GM12873 (cell line): ENCODE measurements around the gene VWA8.

ENCODE experiments used
- TF ChIP-seq, protein P1 (sequence below): IDR thresholded peaks from 2 replicates; pipeline ENCODE4 v1.5.1; 2012; ENCODE audit warnings: low read depth, mild to moderate bottlenecking, moderate library complexity, low read length, control low read depth; ENCODE audit not compliant: insufficient read depth; ENCODE audit errors: missing control alignments

The VWA8 gene

DNA sequence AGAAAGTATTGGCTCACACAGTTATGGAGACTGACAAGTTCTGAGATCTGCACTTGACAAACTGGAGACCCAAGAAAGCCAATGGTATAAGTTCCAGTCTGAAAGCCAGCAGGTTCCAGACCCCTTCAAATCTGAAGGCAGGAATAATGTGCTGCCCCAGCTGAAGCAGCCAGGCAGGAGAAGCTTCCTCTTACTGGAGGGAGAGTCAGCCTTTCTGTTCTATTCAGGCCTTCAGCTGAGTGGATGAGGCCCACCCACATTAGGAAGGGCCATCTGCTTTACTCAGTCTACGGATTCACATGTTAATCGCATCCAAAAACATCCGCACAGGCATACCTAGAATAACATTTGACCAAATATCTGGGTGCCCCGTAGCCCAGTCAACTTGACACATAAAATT, 8.2 kb upstream of the VWA8 start:
- TF ChIP-seq, protein P1, sequence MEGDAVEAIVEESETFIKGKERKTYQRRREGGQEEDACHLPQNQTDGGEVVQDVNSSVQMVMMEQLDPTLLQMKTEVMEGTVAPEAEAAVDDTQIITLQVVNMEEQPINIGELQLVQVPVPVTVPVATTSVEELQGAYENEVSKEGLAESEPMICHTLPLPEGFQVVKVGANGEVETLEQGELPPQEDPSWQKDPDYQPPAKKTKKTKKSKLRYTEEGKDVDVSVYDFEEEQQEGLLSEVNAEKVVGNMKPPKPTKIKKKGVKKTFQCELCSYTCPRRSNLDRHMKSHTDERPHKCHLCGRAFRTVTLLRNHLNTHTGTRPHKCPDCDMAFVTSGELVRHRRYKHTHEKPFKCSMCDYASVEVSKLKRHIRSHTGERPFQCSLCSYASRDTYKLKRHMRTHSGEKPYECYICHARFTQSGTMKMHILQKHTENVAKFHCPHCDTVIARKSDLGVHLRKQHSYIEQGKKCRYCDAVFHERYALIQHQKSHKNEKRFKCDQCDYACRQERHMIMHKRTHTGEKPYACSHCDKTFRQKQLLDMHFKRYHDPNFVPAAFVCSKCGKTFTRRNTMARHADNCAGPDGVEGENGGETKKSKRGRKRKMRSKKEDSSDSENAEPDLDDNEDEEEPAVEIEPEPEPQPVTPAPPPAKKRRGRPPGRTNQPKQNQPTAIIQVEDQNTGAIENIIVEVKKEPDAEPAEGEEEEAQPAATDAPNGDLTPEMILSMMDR: no peak

DNA sequence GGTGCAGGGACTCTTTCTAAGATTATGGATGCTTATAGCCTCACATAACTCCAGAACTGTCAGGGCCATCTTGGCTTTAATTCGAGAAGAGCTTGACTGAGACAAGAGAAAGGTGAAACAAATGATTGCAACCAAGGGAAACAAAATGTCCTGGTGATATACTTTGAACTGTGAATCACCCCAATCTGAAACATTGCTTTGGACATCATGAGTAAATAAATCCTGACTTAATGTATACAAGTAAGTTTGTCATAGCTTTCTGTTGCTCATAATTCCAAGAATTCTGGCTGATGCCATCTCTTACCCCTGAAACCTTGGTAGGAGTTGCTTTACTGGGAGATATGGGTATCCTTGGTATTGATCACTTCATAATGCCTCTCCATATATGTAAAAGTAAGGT, 5.8 kb upstream of the VWA8 start:
- TF ChIP-seq, protein P1: no peak

DNA sequence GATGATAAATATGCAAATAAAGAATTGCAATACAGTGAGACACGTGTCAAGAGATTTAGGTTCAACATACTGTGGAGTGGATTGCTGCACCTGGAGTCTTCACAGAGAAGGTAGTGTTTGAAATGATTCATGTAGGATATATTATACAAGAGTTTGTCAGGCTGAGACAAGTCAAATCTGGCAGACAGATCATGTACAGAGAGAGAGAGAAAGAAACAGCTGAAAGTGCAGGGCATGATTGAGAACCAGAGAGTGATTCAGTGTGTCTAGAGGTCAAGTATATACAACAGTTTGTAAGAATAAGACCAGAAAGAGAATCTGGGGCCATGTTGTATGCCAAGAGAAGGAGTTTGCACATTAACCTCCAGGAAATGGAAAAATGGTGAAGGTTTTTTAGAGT, 2.1 kb upstream of the VWA8 start:
- TF ChIP-seq, protein P1: no peak

DNA sequence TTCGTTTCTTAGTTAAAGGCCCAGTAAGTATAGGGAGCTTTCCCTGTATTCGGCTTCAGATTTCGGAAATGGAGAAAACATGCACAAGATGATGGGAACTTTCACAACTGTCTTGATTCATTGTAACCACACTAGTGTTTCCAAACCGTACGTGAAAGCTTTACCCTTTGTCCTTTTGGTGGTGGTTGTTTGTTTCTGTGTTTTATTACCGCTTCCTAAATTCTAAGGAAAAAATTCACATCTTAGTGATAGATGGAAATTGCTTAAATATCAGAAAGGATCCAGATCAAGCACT, 504 bp upstream of the VWA8 start:
- TF ChIP-seq, protein P1: no peak

DNA sequence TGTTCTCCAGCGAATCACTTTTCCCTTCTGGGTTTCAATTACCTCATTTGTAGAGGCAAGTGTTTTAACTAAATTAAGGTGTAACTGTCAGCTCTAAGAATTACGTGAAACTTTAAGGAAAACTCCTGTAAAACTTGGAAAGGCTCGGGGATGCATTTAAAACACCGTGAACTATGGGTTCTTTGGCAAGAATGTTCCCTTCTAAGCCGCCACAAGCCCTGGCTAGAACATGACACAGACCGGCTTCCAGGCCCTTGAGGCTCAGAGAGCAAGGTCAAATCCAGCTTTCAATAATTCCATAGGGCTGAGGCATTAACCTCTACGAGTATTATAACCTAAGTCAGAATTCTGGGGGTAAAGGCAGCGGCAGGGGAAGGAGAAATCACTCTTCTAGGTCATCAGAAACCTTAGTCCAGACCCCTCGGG, 685 bp downstream of the VWA8 start:
- TF ChIP-seq, protein P1: no peak

DNA sequence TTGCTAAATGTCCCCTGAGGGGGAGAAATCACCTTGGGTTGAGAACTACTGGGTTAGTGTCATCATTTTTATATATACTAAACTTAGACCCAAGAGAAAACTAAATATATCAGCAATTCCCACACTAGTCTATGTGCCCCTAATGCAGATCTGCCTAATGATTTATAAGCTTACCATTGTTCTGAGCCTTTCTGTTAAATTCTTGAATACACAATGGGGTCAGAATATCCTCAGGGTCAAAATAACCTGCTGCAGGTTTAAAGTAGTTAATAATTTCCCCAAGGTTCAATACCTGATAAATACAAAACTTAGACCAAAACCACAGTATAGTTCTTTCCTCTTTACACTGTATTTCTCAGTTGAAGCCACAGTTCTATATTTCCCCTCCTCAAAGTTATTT, 4.6 kb downstream of the VWA8 start:
- TF ChIP-seq, protein P1: no peak

DNA sequence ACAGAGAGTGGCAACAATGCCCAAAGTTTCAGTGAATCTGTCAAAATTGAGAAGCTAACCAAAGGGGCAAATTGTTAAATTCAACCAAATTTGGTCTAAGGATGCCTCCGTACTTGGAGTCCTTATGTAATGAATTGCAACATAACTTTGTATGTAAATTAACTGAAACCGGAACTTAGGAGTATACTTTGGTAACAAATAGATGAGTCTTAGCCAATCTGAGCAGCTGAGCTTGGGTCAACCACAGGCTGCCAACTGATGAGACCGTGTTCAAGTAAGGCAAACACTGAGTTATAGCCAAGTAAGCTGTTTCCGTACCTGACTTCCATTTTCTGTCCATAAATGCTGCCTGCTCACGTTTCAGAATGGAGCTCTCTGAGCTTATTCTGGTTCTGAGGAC, 5.3 kb downstream of the VWA8 start:
- TF ChIP-seq, protein P1: no peak

DNA sequence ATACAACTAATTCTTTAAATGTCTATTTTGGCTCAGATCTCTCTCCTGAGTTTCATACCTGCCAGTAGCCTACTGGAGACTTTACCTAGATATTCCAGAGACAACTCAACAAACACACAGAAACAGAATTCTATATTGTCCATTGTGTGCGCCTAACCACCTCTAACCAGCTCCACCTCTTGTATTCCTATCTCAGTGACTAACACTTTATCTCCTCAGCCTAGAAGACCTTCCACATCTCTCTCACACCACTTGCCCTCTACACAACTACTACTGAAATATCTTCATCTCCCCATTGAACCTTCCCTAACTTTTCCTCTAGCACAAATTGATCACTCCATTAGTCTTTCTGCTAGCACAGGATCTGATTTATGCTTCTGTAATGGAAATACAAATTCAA, 6.7 kb downstream of the VWA8 start:
- TF ChIP-seq, protein P1: no peak
